Neuronal stem cell (in vitro differentiated cells): ENCODE data around the gene C15orf39.
"Not testable (repeated sequence)": the region's sequence is repeated elsewhere in the genome, so short reads cannot be mapped to it uniquely, and the experiment has no call there.

Experiments used
- DNase-seq: peaks from one replicate; pipeline ENCODE4 v3.0.0-alpha.2; 2013; ENCODE audit warnings: low spot score
- H2AFZ ChIP-seq: one replicate; pipeline ENCODE4 v1.6.1; 2013; ENCODE audit warnings: mild to moderate bottlenecking, low read length, inconsistent platforms
- H2AK5ac ChIP-seq: 2 replicates; pipeline ENCODE4 v1.6.1; 2013; ENCODE audit warnings: low read depth, mild to moderate bottlenecking, inconsistent platforms, low read length, moderate library complexity, mixed read lengths
- H2BK120ac ChIP-seq: 2 replicates; pipeline ENCODE4 v1.6.1; 2013; ENCODE audit warnings: low read depth, mild to moderate bottlenecking, inconsistent platforms, low read length, moderate library complexity, mixed read lengths
- H2BK12ac ChIP-seq: one replicate; pipeline ENCODE4 v1.6.1; 2013; ENCODE audit warnings: low read length, inconsistent platforms
- H2BK15ac ChIP-seq: 2 replicates; pipeline ENCODE4 v1.6.1; 2013; ENCODE audit warnings: mild to moderate bottlenecking, low read length, inconsistent platforms, mixed read lengths
- H2BK5ac ChIP-seq: one replicate; pipeline ENCODE4 v1.6.1; 2013; ENCODE audit warnings: inconsistent platforms, mild to moderate bottlenecking, low read length, moderate library complexity
- H3K14ac ChIP-seq: one replicate; pipeline ENCODE4 v1.6.1; 2013; ENCODE audit warnings: low read length, inconsistent platforms
- H3K18ac ChIP-seq: 2 replicates; pipeline ENCODE4 v1.6.1; 2013; ENCODE audit warnings: low read length, inconsistent platforms
- H3K23ac ChIP-seq: 2 replicates; pipeline ENCODE4 v1.6.1; 2013; ENCODE audit warnings: low read depth, mild to moderate bottlenecking, mixed read lengths, low read length, inconsistent platforms; ENCODE audit not compliant: poor library complexity
- H3K27ac ChIP-seq: replicated peaks from 3 replicates; pipeline ENCODE4 v1.5.1; 2013; ENCODE audit warnings: low read length, inconsistent platforms
- H3K27me3 ChIP-seq, 3 experiments: 2 replicates each; pipeline ENCODE4 v1.6.1; 2013; ENCODE audit warnings: low read length in 3 of 3, mild to moderate bottlenecking in 2 of 3, inconsistent platforms in 1 of 3, low read depth in 1 of 3, mixed read lengths in 1 of 3, moderate library complexity in 1 of 3; ENCODE audit not compliant: control insufficient read depth in 3 of 3, insufficient read depth in 3 of 3
- H3K36me3 ChIP-seq, 2 donors: replicated peaks in 1 of 2; 2 replicates each; pipeline ENCODE4 v1.6.1; 2013; ENCODE audit warnings: low read length in 2 of 2; ENCODE audit not compliant: control insufficient read depth in 2 of 2, insufficient read depth in 2 of 2
- H3K4ac ChIP-seq: 2 replicates; pipeline ENCODE4 v1.6.1; 2013; ENCODE audit warnings: inconsistent platforms, mild to moderate bottlenecking, low read length, moderate library complexity
- H3K4me1 ChIP-seq, 2 donors: 1 replicate in 1 of 2; 2 replicates in 1 of 2; pipeline ENCODE4 v1.6.1; 2013; ENCODE audit warnings: low read length in 2 of 2, low read depth in 1 of 2; ENCODE audit not compliant: control insufficient read depth in 2 of 2, insufficient read depth in 1 of 2
- H3K4me2 ChIP-seq: one replicate; pipeline ENCODE4 v1.6.1; 2013; ENCODE audit warnings: mild to moderate bottlenecking, low read length, inconsistent platforms; ENCODE audit not compliant: insufficient read depth, poor library complexity, severe bottlenecking
- H3K4me3 ChIP-seq, 2 donors: 2 replicates each; pipeline ENCODE4 v1.5.1; 2013; ENCODE audit warnings: low read length in 2 of 2, mild to moderate bottlenecking in 2 of 2, inconsistent platforms in 1 of 2, moderate library complexity in 1 of 2
- H3K79me1 ChIP-seq: one replicate; pipeline ENCODE4 v1.6.1; 2013; ENCODE audit warnings: low read depth, mild to moderate bottlenecking, inconsistent platforms, low read length, moderate library complexity
- H3K9ac ChIP-seq: one replicate; pipeline ENCODE4 v1.6.1; 2013; ENCODE audit warnings: mild to moderate bottlenecking, low read depth, low read length, inconsistent platforms; ENCODE audit not compliant: poor library complexity
- H3K9me3 ChIP-seq, 2 donors: replicated peaks in 1 of 2; 2 replicates each; pipeline versions ENCODE3 to v1.6.1; 2013; ENCODE audit warnings: low read length in 2 of 2, mild to moderate bottlenecking in 2 of 2, inconsistent platforms in 1 of 2, low read depth in 1 of 2, mixed read lengths in 1 of 2, moderate library complexity in 1 of 2; ENCODE audit not compliant: control insufficient read depth in 2 of 2, insufficient read depth in 1 of 2
- H4K8ac ChIP-seq: one replicate; pipeline ENCODE4 v1.6.1; 2013; ENCODE audit warnings: low read depth, mild to moderate bottlenecking, inconsistent platforms, low read length, moderate library complexity
- H4K91ac ChIP-seq: one replicate; pipeline ENCODE4 v1.6.1; 2013; ENCODE audit warnings: low read length, low read depth, mild to moderate bottlenecking, inconsistent platforms; ENCODE audit not compliant: poor library complexity
- WGBS, 2 donors: extraction: QIAGEN DNeasy Blood & Tissue Kit; methylation state at CpG; one replicate each; pipeline ENCODE4 v1.1.7; 2013; ENCODE audit warnings: missing lambda C conversion rate in 2 of 2, mixed read lengths in 1 of 2; ENCODE audit not compliant: insufficient read length in 2 of 2, insufficient replicate concordance in 1 of 2; ENCODE audit errors: extremely low coverage in 2 of 2; 5-methylcytosine and 5-hydroxymethylcytosine counted together

Gene C15orf39

GRCh38 chr15:75248991-75249390, 47.3 kb downstream of the C15orf39 start:
- peaks cover 0 to 44% (median 0%) of the 10 kb centered on the region in 3 experiments for H3K27me3 ChIP-seq
- not testable (repeated sequence) for H4K91ac ChIP-seq, DNase-seq, H3K27ac ChIP-seq, H2AFZ ChIP-seq, H3K9me3 ChIP-seq, H2BK12ac ChIP-seq, H2BK5ac ChIP-seq, H2BK15ac ChIP-seq, H4K8ac ChIP-seq, H3K18ac ChIP-seq, H3K23ac ChIP-seq, H3K4me1 ChIP-seq, H3K4me2 ChIP-seq, H3K79me1 ChIP-seq, H3K36me3 ChIP-seq, H3K4me3 ChIP-seq, H3K4ac ChIP-seq, H3K14ac ChIP-seq, H2BK120ac ChIP-seq, H3K9ac ChIP-seq, H2AK5ac ChIP-seq
- no CpG with 5 or more reads among the region's 6 CpGs for WGBS, 2 donors

- H3K23ac ChIP-seq: no peak overlapping the region
- H3K4me3 ChIP-seq: no peak overlapping the region
- no peak overlapping the region for H4K91ac ChIP-seq
- no peak overlapping the region for H2AK5ac ChIP-seq
- no peak for DNase-seq
- no peak overlapping the region for H3K4me2 ChIP-seq
- H2AFZ ChIP-seq: no peak overlapping the region
- no peak overlapping the region for H3K27ac ChIP-seq
- no peaks in the 10 kb centered on the region for H3K79me1 ChIP-seq
- H3K14ac ChIP-seq: no peak overlapping the region
- H4K8ac ChIP-seq: no peak overlapping the region
- no peak overlapping the region for H3K9ac ChIP-seq
- no peak overlapping the region for H2BK5ac ChIP-seq
- WGBS, 2 donors: no CpG with 5 or more reads among the region's 4 CpGs
- H3K36me3 ChIP-seq: no peaks in the 10 kb centered on the region
- no peaks in the 10 kb centered on the region for H3K9me3 ChIP-seq
- no peak overlapping the region for H2BK120ac ChIP-seq
- no peak overlapping the region for H3K18ac ChIP-seq
- H2BK15ac ChIP-seq: no peak overlapping the region
- no peak overlapping the region for H3K4ac ChIP-seq
- no peak overlapping the region for H2BK12ac ChIP-seq
- H3K4me1 ChIP-seq: peaks cover 0 to 2% of the 10 kb centered on the region in 2 donors
- peaks cover 0 to 44% (median 0%) of the 10 kb centered on the region in 3 experiments for H3K27me3 ChIP-seq
Measured at GRCh38 chr15:75249726-75250125, 48.0 kb downstream of the C15orf39 start.

GRCh38 chr15:75251343-75251742, 49.7 kb downstream of the C15orf39 start:
- WGBS, 2 donors: no CpG with 5 or more reads among the region's 4 CpGs
- not testable (repeated sequence) for H3K36me3 ChIP-seq, H3K18ac ChIP-seq, H3K79me1 ChIP-seq, H3K9ac ChIP-seq, H2AK5ac ChIP-seq, H3K4me1 ChIP-seq, H2BK5ac ChIP-seq, H2BK12ac ChIP-seq, H3K9me3 ChIP-seq, H3K4ac ChIP-seq, H3K23ac ChIP-seq, H3K4me3 ChIP-seq, H3K4me2 ChIP-seq, H2BK120ac ChIP-seq, H3K27ac ChIP-seq, H2BK15ac ChIP-seq, H2AFZ ChIP-seq, DNase-seq, H4K91ac ChIP-seq, H3K14ac ChIP-seq, H4K8ac ChIP-seq
- peaks cover 0 to 44% (median 0%) of the 10 kb centered on the region in 3 experiments for H3K27me3 ChIP-seq

GRCh38 chr15:75252285-75252684, 50.6 kb downstream of the C15orf39 start:
- H3K9me3 ChIP-seq, H2BK12ac ChIP-seq, H2BK5ac ChIP-seq, H3K4me1 ChIP-seq, H3K4ac ChIP-seq, H3K4me2 ChIP-seq, H3K14ac ChIP-seq, H2BK120ac ChIP-seq, DNase-seq, H4K91ac ChIP-seq, H3K9ac ChIP-seq, H2AFZ ChIP-seq, H3K23ac ChIP-seq, H3K79me1 ChIP-seq, H3K36me3 ChIP-seq, H4K8ac ChIP-seq, H3K27ac ChIP-seq, H2AK5ac ChIP-seq, H2BK15ac ChIP-seq, H3K4me3 ChIP-seq, H3K18ac ChIP-seq: not testable (repeated sequence)
- no CpG with 5 or more reads among the region's 4 CpGs for WGBS, 2 donors
- peaks cover 0 to 41% (median 0%) of the 10 kb centered on the region in 3 experiments for H3K27me3 ChIP-seq
